Globus pallidus (tissue), 1 donor: ENCODE measurements around the gene SLC51B.
"Not testable (repeated sequence)": the region's sequence is repeated elsewhere in the genome, so short reads cannot be mapped to it uniquely, and the experiment has no call there.

Experiments
- DNase-seq: peaks from one replicate; pipeline ENCODE4 v3.0.0-alpha.2; 2015; ENCODE audit warnings: low spot score

Gene SLC51B

GRCh38 chr15:65066635-65067316 is 21.6 kb downstream of the SLC51B start:
- no peak for DNase-seq

GRCh38 chr15:65067317-65067644 is 22.1 kb downstream of the SLC51B start:
- no peak for DNase-seq

GRCh38 chr15:65067645-65068402 is 22.6 kb downstream of the SLC51B start, which contains the start of gene RASL12:
TSS of gene RASL12 (minus strand) at chr15:65067991. CDS start at chr15:65067835, 156 bp downstream.
- no peak for DNase-seq

- no peak for DNase-seq
These were observed 23.2 kb downstream of the SLC51B start for GRCh38 chr15:65068403-65068788.

DNA sequence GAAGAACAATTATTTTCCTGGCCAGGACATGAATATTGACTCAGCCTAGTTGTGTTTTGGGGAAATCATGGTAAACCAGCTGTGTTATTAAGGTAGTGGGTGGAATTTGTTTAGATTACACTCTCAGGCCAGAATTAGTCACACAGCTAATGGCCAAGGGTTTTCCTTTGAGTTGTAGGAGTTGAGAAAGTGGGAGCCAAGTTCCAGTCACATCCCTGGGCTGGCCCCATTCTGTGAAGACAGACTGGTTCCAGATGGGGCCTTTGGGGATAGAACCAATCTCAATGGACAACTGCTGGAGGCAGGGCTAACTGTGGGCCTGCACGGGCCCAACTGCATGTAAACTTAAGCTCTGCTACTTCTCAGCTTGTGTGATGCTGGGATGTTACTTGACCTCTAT is 24.0 kb downstream of the SLC51B start:
- DNase-seq, result no peak

DNA sequence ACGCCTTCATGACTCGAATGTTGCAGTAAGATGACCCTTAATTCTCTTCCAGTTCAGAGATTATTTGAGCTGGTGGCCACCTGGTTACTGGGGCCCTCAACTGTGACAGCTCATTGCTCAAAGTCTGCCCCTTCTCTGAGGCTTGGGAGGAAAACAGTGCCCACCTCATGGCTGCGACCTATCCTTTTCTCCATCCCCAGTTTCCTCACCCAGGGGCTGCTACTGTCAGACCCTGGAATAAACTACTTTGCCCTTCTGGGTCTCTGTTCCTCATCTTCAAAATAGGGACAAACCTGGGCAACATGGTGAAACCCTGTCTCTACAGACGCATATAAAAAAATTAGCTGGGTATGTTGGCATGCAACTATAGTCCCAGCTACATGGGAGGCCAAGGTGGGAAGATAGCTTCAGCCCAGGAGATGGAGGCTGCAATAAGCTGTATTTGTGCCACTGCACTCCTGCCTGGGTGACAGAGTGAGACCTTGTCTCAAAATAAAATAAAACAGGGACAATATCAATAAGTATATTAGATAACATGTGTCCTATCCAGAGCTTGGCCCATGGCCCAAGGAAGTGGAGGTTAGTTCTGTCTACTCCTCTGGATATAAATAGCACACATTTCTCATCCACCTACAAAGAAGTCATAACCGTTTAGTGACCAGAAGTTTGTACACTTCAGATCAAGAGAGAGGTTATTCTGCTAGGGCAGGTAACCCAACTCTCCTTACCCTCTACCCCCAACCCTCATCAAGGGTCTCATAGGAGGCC is 24.8 kb downstream of the SLC51B start:
- DNase-seq, result no peak

DNA sequence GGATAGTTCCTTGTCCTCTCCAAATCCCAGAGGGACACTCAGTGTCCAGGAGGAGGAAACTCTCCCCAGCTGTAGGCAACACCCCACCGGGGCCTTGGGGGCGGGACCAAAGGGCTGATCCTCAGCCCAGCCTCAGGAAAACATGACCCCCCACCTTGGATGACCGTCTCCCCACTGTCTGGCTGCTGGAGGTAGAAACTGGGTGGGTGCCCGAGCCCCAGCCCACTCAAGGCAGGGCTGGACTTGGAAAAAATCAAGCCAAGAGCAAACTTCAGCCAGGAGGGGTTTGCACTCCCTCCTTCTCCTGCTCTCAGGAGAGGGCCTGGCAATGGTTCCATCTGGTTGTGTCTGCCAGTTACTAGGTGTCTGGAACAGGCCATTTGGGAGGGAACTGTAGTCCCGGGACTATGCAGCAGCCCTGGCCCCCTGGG is 26.2 kb downstream of the SLC51B start:
- no peak for DNase-seq

DNA sequence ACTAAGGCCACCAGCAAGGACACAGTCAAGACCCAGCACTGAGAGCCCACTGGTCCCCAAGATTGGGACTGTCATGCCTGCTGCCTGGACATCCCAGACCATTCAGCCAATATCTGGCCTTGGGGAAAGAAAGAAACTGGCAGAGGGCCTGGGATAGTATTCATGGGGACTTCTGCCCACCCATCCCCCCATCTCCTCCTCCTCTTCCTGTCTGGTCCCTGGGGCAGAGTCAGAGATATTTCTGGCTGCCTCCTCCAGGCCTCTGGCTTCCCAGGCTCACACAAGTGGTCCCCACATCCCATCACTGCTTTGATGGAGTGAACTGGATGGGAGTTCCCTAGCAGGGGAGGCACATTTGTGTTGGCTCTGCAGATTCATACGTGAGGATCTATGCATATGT is 26.8 kb downstream of the SLC51B start:
- no peak for DNase-seq

DNA sequence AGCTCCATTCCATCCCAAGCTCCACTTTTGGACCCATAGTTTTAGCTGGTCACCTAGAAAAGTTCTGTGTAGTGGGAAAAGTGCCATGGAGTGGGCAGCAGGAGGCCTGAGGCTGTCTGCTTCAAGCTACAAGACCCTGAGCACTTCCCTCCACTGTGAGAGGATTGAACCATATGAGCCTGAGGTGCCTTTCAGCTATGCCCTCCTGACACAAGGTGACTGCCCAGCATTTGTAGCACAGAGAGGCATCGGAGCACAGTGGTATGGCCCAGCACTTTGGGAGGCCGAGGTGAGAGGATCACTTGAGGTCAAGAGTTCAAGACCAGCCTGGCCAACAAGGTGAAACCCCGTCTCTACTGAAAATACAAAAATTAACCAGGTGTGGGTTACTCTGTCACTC is 27.4 kb downstream of the SLC51B start:
- no peak for DNase-seq

- DNase-seq, result not testable (repeated sequence)
These were observed 29.8 kb downstream of the SLC51B start for GRCh38 chr15:65074946-65075345.

DNA sequence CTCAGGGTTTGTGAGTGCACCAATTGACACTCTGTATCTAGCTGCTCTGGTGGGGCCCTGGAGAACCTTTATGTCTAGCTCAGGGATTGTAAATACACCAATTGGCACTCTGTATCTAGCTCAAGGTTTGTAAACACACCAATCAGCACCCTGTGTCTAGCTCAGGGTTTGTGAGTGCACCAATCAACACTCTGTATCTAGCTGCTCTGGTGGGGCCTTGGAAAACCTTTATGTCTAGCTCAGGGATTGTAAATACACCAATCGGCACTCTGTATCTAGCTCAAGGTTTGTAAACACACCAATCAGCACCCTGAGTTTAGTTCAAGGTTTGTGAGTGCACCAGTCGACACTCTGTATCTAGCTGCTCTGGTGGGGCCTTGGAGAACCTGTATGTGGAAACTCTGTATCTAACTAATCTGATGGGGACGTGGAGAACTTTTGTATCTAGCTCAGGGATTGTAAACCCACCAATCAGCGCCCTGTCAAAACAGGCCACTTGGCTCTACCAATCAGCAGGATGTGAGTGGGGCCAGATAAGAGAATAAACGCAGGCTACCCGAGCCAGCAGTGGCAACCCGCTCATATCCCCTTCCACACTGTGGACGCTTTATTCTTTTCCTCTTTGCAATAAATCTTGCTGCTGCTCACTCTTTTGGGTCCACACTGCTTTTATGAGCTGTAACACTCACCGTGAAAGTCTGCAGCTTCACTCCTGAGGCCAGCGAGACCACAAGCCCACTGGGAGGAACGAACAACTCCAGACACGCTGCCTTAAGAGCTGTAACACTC is 30.6 kb downstream of the SLC51B start:
- DNase-seq, result not testable (repeated sequence)

GRCh38 chr15:65076486-65077290 is 31.5 kb downstream of the SLC51B start, which contains the start of gene KBTBD13:
TSS of gene KBTBD13 (plus strand) at chr15:65076746. CDS start at chr15:65076816, 70 bp downstream.
- DNase-seq, result no peak

DNA sequence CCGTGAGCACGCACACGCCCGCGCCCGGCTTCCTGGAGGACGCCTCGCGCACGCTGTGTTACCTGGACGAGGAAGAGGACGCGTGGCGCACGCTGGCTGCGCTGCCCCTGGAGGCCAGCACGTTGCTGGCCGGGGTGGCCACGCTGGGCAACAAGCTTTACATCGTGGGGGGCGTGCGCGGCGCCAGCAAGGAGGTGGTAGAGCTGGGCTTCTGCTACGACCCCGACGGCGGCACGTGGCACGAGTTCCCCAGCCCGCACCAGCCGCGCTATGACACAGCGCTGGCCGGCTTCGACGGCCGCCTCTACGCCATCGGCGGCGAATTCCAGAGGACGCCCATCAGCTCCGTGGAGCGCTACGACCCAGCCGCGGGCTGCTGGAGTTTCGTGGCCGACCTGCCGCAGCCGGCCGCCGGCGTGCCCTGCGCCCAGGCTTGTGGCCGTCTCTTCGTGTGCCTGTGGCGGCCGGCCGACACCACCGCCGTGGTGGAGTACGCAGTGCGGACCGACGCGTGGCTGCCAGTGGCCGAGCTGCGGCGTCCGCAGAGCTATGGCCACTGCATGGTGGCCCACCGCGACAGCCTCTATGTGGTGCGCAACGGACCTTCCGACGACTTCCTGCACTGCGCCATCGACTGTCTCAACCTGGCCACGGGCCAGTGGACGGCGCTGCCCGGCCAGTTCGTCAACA is 32.2 kb downstream of the SLC51B start:
- DNase-seq, result no peak

- no peak for DNase-seq
These were observed 32.8 kb downstream of the SLC51B start for GRCh38 chr15:65077981-65078352.

- DNase-seq, result no peak
These were observed 34.4 kb downstream of the SLC51B start for GRCh38 chr15:65079580-65079979.

- DNase-seq, result no peak
These were observed 36.1 kb downstream of the SLC51B start for GRCh38 chr15:65081270-65081669.

GRCh38 chr15:65081758-65082157 is 36.6 kb downstream of the SLC51B start:
- no peak for DNase-seq

DNA sequence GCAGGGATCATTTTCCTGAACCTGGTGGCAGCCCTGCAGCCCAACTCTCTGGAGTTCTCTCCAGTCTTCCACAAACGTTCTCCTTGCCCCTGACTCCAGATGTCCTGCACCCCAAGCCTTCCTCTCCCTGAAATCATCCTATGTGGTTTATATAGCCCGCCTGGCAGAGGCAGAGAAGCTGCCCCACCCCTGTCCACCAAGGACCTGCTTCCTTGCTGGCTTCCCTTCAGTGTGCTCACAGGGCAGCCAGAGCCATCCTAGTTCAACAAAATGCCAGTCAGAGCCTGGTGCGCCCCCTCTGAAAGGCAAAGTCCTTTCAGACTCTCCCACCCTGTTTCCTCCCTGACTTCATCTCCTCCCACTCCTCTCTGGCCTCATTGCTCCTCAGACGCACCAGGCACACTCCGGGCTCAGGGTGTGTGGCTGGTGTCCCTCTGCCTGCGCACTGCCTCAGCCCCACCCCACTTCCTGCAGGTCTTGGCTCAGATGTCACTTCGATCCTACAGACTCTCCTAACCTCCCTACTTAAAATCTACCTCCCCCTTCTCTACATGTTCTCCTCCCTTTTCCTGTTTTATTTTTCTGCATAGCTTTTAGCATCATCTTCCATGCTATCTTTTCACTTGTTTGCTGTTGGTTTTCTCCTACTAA is 37.2 kb downstream of the SLC51B start:
- no peak for DNase-seq

GRCh38 chr15:65083262-65083701 is 38.1 kb downstream of the SLC51B start:
- peak; percentile 55 for DNase-seq
